Activated CD8-positive, alpha-beta T cell treated with anti-CD3 and anti-CD28 coated beads, Interleukin-2, amount 10 ng/mL, durations not matched to agents 7 days and 5 days (primary cell): Measurements from ENCODE around the gene FABP3. TPM values are rescaled to one million over a fixed set of nuclear protein-coding genes. Genes with fewer than 3 reads are reported as not detected.

Source experiments
- ATAC-seq: fragments of 150-1000 bp; cut with Tn5 transposase; one replicate; pipeline ENCODE4 v1.10.0; 2021; ENCODE audit warnings: moderate library complexity
- CTCF ChIA-PET: fragments of 350-600 bp; sonication (Branson Sonifier 250); formaldehyde crosslinking; loops from one replicate; lab custom pipeline; 2021; ENCODE audit warnings: antibody characterized with exemption; lab: Charles Lee
- POLR2A ChIA-PET: fragments of 350-600 bp; sonication (Branson Sonifier 250); formaldehyde crosslinking; loops from one replicate; lab custom pipeline; 2021; ENCODE audit warnings: antibody characterized with exemption; lab: Charles Lee
- DNase-seq: peaks from one replicate; pipeline ENCODE4 v3.0.0-alpha.2; 2020
- H3K27ac Mint-ChIP-seq: one replicate; pipeline ENCODE4 v1.8.0; 2021; ENCODE audit warnings: mild to moderate bottlenecking, mixed read lengths
- H3K27me3 Mint-ChIP-seq: one replicate; pipeline ENCODE4 v1.8.0; 2021; ENCODE audit warnings: low read depth, mixed read lengths
- H3K36me3 Mint-ChIP-seq: one replicate; pipeline ENCODE4 v1.8.0; 2021; ENCODE audit warnings: low read depth, mixed read lengths
- H3K4me1 Mint-ChIP-seq: one replicate; pipeline ENCODE4 v1.8.0; 2021; ENCODE audit warnings: low read depth, mixed read lengths
- H3K4me3 Mint-ChIP-seq: one replicate; pipeline ENCODE4 v1.8.0; 2021; ENCODE audit warnings: mild to moderate bottlenecking, mixed read lengths
- H3K9me3 Mint-ChIP-seq: one replicate; pipeline ENCODE4 v1.8.0; 2022; ENCODE audit warnings: mixed read lengths; ENCODE audit not compliant: insufficient read depth
- total RNA-seq, 2 experiments: library from RNA; stranded (reverse); gene quantifications; one replicate each; pipeline ENCODE4 v1.2.3, GENCODE V29; 2021

Gene FABP3
- total RNA-seq, 2 experiments from 2014 or later: not detected

DNA sequence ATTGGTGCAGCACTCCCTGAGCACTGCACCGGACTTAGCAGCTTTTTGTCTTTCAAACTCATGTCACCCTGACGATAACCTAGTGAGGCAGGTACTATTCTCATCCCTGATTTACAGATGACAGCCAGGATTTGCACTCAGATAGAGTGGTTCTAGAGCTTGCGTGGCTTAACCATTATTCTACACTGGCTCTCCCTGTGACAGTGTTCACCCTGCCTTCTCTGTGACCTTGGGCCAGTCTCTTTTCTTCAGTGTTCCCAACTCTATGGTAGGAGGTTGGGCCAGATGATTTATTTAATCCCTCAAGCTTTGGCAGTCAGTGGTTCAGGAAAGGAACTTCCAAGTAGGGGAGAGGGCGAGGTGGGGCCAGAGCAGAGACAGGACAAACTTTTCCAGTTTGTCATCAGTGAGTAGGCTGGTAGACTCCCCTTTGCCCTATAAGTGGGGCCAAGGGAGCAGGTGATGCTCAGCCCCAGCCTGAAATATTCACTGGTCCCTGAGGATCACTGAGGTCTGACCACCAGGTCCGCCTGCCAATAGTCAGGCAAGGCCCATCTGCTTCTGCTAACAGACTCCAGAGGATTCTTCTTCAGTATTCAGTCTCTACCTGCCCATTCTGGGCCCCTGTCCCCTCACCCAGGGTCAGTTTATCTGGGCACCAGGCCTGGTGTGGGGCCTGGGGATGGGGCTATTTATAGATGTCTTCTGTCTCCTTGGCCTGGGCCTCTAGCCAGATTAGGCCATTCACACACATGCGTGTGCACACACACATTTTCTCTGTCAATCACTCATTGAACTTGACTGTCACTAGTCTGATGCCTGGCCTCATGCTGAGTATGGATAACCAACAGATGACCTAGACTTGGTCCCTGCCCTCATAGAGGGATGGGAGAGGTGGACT lies 8.8 kb upstream of the FABP3 start:
- DNase-seq (no peak), ATAC-seq (no peak)
- H3K4me1 Mint-ChIP-seq: peaks cover 2% of the 10 kb centered on the region
- no peak overlapping the region for H3K27ac Mint-ChIP-seq
- no peak overlapping the region for H3K4me3 Mint-ChIP-seq
- no peaks in the 10 kb centered on the region for H3K36me3 Mint-ChIP-seq
- CTCF ChIA-PET: interaction anchor here (1.2 kb wide), 1 partner anchor 15 kb away, joined by 4 read pairs; no protein-coding TSS in a partner anchor
- POLR2A ChIA-PET: no interaction called here
- peaks cover 12% of the 10 kb centered on the region for H3K27me3 Mint-ChIP-seq
- H3K9me3 Mint-ChIP-seq: no peaks in the 10 kb centered on the region

DNA sequence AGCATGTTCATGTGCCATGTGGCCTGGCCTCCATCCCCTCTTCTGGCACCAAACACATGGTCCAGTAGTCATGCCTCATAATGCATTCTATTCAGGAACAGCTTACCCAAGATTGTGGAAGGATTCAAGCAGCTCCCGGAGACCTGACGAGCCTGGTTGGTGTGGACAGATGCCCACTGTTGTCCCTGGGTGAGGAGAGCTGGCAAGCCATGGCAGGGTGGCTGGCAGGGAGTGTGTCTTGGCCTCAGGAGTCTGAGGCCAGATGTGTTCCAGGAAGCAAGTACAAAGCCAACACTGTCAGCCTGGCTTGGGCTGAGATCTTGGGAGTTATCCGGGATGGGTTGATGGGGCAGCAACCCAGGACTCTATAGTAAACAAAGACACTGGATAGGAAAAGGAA lies 7.3 kb upstream of the FABP3 start:
- no peaks in the 10 kb centered on the region for H3K36me3 Mint-ChIP-seq
- no peak overlapping the region for H3K27ac Mint-ChIP-seq
- no peak overlapping the region for H3K4me3 Mint-ChIP-seq
- peaks cover 7% of the 10 kb centered on the region for H3K4me1 Mint-ChIP-seq
- peaks cover 12% of the 10 kb centered on the region for H3K27me3 Mint-ChIP-seq
- no peak for ATAC-seq
- H3K9me3 Mint-ChIP-seq: no peaks in the 10 kb centered on the region
- ChIA-PET POLR2A (no interaction called here), CTCF (no interaction called here)
- DNase-seq: no peak

DNA sequence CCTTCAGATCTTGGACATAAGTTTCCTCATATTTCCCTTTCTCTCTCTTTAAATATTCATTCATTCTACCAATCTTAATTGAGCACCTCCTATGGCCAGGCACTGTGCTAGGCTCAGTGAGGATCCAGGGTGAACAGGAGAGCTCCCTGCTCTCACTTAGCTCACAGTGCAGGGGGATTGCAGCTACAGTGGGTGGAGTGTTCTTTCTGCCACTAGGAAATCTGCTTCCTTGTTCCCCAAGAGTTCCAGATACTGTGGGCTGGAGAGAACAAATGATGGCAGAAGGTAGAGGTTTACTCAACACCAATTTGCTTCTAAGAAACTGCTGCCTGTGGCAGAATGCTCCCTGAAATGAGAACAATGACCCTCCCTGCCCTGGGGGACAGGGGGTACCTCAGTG lies 5.1 kb upstream of the FABP3 start:
- POLR2A ChIA-PET: no interaction called here

DNA sequence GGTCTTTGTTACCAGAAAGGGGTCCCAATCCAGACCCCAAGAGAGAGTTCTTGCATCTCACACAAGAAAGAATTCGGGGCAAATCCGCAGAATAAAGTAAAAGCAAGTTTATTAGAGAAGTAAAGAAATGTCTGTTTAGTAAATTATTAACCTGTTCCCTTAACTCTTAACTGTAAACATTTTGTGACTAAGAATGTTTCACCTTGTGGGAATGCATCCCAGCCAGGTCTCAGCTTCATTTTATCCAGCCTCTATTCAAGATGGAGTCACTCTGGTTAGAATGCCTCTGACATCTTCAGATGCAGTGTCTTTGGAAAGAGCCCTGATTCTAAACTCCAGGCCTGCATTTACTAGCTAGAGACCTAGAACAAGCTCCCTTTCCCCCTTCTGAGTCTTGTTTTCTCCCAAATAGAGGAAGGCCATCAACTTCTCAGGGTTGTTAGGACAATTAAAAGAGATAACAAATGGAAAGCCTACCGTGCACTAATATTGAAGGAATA lies 4.5 kb upstream of the FABP3 start:
- Mint-ChIP-seq H3K9me3 (no peaks in the 10 kb centered on the region), H3K36me3 (no peaks in the 10 kb centered on the region), H3K4me1 (peaks cover 19% of the 10 kb centered on the region), H3K27ac (no peak overlapping the region), H3K27me3 (peaks cover 10% of the 10 kb centered on the region), H3K4me3 (no peak overlapping the region)
- DNase-seq (no peak), ATAC-seq (no peak)
- POLR2A ChIA-PET: no interaction called here
- CTCF ChIA-PET: interaction anchor here (1.1 kb wide), 1 partner anchor 17 kb away, joined by 3 read pairs; no protein-coding TSS in a partner anchor

More for the DNA sequence above, 5.1 kb upstream of the FABP3 start:
- no peaks in the 10 kb centered on the region for H3K36me3 Mint-ChIP-seq
- H3K9me3 Mint-ChIP-seq: no peaks in the 10 kb centered on the region
- no peak for ATAC-seq
- peaks cover 15% of the 10 kb centered on the region for H3K4me1 Mint-ChIP-seq
- H3K4me3 Mint-ChIP-seq: no peak overlapping the region
- no peak overlapping the region for H3K27ac Mint-ChIP-seq
- CTCF ChIA-PET: interaction anchor here (1.0 kb wide), 1 partner anchor 16 kb away, joined by 3 read pairs; no protein-coding TSS in a partner anchor
- DNase-seq: no peak
- peaks cover 12% of the 10 kb centered on the region for H3K27me3 Mint-ChIP-seq

DNA sequence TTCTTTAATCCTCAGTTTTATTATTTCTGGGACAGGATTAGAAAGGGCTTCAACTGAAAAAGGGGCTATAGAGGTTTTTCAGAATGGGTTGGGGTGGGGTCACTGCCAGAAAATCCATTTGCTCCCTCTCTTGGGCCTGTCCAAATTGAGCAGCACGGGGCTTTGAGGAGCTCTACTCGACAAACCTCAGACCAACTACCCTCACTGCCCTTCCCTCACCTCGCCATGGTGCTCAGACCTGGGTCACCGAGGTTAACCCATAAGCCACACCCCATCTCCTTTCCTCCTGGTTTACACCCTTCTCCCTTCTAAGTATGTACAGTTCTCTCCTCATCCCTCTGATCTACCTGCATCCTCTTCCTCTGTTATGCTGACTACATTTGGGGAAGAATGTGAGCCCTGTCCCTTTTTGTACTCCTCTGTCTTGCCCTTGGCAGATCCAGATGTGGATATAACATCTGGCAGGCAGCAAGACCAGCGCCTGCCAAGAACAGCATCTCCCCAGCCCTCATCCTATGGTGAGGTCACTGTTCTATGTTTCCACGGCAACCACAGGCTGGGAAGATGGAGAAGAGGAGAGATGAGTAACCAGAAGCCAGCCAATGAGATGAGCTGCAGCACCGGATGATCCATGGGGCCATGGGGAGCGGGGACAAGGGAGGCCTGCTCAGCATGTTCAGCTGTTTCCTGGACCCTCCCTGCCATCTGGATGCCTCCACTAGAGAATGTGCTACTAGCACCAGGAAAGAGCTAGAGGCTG lies 3.7 kb upstream of the FABP3 start:
- Mint-ChIP-seq H3K9me3 (no peaks in the 10 kb centered on the region), H3K27me3 (peaks cover 7% of the 10 kb centered on the region), H3K27ac (no peak overlapping the region), H3K4me3 (no peak overlapping the region), H3K4me1 (peaks cover 20% of the 10 kb centered on the region), H3K36me3 (no peaks in the 10 kb centered on the region)
- ATAC-seq (no peak), DNase-seq (no peak)
- CTCF ChIA-PET: interaction anchor here (1.1 kb wide), 1 partner anchor 18 kb away, joined by 3 read pairs; no protein-coding TSS in a partner anchor
- POLR2A ChIA-PET: no interaction called here

DNA sequence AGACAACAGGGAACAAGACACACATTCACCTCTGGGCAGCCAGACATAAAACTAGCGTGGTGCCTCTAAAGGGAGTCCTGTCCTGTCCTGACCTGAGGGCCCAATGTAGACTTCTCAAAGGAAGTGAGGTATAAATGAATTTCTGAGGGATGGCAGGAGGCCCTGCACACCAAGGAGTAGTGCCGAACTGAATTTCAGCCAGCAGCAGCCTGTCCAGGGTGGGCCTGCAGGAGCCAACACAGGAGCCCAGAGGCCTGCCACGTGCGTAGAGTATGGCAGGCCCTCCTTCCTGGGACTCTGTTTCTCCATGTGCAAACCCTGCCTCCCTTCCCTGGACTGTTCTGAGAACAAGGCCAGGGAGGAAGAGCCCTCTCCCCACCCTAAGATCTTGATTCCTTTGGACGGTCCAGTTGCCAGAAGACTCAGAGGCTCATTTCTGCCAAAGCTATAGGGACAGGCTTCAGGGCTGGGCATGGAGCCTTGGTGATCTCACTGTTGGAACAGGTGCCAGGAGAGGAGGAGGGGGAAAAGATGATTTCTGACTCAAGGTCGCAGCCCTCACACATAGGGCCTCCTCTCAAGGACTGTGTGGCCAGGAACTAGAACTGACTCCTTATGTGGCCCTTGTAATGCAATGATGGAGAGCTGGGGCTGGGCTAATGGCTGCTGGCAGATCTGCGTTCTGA lies 1.8 kb upstream of the FABP3 start:
- Mint-ChIP-seq H3K36me3 (no peaks in the 10 kb centered on the region), H3K4me3 (no peak overlapping the region), H3K4me1 (peaks cover 20% of the 10 kb centered on the region), H3K27me3 (peaks cover 7% of the 10 kb centered on the region), H3K27ac (no peak overlapping the region), H3K9me3 (no peaks in the 10 kb centered on the region)
- ChIA-PET CTCF (interaction anchor here (1.2 to 2.0 kb wide), 3 partner anchors 9 to 174 kb away, joined by 3 to 11 read pairs (median 7); no protein-coding TSS in a partner anchor), POLR2A (no interaction called here)
- ATAC-seq (no peak), DNase-seq (no peak)

DNA sequence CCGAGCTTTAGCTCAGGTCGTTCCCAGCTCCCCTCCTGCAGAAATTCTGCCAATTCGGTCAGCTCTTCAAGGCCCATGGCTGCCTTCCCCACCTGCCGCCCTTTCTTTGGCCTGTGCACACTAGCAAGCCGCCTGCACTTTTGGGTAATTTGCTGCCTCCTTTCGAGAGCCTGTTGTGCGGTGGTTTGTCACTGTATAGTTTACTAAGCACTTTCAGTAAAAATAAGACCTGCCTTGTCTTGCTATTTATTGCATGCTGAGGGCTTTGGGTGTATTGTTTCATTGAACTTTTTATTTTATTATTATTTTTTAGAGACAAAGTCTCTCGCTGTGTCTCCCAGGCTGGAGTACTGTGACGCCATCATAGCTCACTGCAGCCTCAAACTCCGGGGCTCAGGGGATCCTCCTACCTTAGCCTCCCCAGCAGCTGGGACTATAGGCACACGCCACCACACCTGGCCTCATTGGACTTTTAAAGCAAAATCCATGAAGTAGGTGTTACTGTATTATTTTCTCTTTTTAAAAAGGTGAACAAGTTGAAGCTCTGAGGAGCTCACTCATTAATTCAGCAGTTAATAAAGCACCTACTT lies 1.1 kb upstream of the FABP3 start:
- POLR2A ChIA-PET: interaction anchor here (0.7 to 1.1 kb wide), 3 partner anchors 10 to 56 kb away, joined by 3 to 5 read pairs (median 3); no protein-coding TSS in a partner anchor
- Mint-ChIP-seq H3K4me3 (peak overlapping the region; percentile 67), H3K4me1 (peaks cover 20% of the 10 kb centered on the region), H3K27ac (peak overlapping the region; percentile 13), H3K27me3 (peaks cover 7% of the 10 kb centered on the region), H3K36me3 (no peaks in the 10 kb centered on the region), H3K9me3 (no peaks in the 10 kb centered on the region)
- CTCF ChIA-PET: interaction anchor here (0.6 to 2.0 kb wide), 8 partner anchors 10 to 415 kb away, joined by 3 to 17 read pairs (median 6); no protein-coding TSS in a partner anchor
- DNase-seq (no peak), ATAC-seq (no peak)

DNA sequence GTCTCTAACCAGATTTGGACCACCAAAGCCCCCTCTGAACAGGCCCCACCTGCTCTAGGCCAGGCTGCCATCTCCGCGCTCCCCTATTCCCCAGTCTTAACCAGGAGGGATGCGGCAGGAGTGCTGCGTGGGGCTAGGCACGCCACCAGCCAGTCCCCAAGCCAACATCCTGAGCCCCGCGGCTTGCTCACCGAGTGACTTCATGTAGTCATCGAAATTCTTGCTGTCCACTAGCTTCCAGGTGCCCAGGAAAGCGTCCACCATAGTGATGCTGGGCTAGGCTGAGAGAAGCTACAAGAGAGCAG lies 173 bp downstream of the FABP3 start:
- ATAC-seq: no peak

DNA sequence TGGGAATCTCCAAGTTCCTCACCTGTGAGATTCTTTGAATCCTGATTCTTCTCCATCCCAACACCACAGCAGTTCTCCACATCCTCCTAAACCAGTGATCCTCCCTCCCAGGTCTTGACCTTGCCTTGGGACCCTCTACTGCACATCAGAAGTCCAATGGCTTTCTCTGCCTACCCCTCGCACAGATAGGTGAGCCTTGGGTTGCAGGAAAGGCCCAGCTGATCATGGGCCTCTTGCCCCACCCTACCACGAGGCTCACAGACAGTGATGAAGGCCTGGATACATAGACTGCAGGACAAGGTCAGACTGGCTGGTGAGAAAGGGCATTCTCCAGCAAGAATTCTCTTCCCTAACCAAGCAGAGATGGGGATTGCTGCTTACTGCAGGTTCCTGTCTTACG lies 825 bp downstream of the FABP3 start:
- ATAC-seq: no peak
- no peak overlapping the region for H3K27ac Mint-ChIP-seq
- H3K9me3 Mint-ChIP-seq: no peaks in the 10 kb centered on the region
- ChIA-PET POLR2A (interaction anchor here (0.6 kb wide), 1 partner anchor 201 kb away, joined by 3 read pairs; no protein-coding TSS in a partner anchor), CTCF (interaction anchor here (1.0 to 1.5 kb wide), 2 partner anchors 177 to 191 kb away, joined by 3 to 4 read pairs; no protein-coding TSS in a partner anchor)
- peaks cover 2% of the 10 kb centered on the region for H3K27me3 Mint-ChIP-seq
- H3K36me3 Mint-ChIP-seq: no peaks in the 10 kb centered on the region
- H3K4me1 Mint-ChIP-seq: peaks cover 20% of the 10 kb centered on the region
- no peak for DNase-seq
- H3K4me3 Mint-ChIP-seq: no peak overlapping the region

More for the DNA sequence above, 173 bp downstream of the FABP3 start:
- no peaks in the 10 kb centered on the region for H3K9me3 Mint-ChIP-seq
- no peak for DNase-seq
- H3K27me3 Mint-ChIP-seq: peaks cover 4% of the 10 kb centered on the region
- H3K4me1 Mint-ChIP-seq: peaks cover 20% of the 10 kb centered on the region
- H3K4me3 Mint-ChIP-seq: no peak overlapping the region
- no peaks in the 10 kb centered on the region for H3K36me3 Mint-ChIP-seq
- ChIA-PET CTCF (interaction anchor here (1.0 to 1.8 kb wide), 5 partner anchors 22 to 416 kb away, joined by 3 to 17 read pairs (median 4); no protein-coding TSS in a partner anchor), POLR2A (interaction anchor here (0.9 to 1.1 kb wide), 2 partner anchors 27 to 76 kb away, joined by 3 read pairs; partner anchors contain the start of genes SNRNP40 and ZCCHC17)
- H3K27ac Mint-ChIP-seq: no peak overlapping the region

DNA sequence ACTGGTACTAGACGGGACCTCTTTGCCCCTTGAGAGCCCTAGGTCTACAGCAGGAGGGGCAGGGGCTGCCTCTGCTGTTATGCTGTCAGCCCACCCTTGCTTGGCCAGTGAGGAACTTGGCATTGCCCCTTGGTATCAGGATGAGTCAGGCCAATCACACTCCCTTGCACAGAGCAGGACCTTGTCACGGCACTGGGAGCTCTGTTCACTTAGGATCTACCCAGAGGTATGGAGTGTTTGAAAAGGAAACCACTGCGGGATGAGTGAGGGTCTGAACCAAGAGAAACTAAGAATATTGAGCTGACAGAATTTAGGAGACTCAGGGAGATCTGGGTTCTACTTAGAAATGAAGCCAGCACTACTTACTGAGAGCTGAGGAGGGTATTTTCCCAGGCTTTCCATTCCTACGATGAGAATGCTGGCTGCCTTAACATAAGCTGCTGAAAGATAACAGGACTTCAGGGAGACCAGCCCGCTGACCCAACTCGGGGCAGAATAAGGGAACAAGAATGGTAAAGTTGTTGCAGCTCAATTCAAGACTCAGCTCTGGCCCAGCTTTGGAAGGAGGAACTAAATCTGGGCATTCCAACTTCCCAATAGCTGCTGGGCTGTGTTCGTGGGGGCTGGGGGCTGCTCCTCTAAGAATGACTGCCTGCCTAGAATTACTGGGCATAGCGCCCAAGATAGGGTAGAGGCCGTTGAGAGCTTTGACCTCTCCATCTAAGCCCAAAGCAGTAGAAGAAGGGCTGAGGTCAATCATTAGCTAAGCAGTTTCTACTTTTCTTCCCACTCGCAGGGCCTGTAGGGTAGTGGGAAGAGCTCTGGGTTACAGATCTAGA lies 1.5 kb downstream of the FABP3 start:
- DNase-seq: no peak
- Mint-ChIP-seq H3K4me1 (peaks cover 15% of the 10 kb centered on the region), H3K9me3 (no peaks in the 10 kb centered on the region), H3K36me3 (no peaks in the 10 kb centered on the region), H3K27me3 (peaks cover 2% of the 10 kb centered on the region), H3K4me3 (no peak overlapping the region), H3K27ac (no peak overlapping the region)
- ChIA-PET CTCF (interaction anchor here (1.0 to 4.3 kb wide), 3 partner anchors 24 to 192 kb away, joined by 3 to 18 read pairs (median 4); no protein-coding TSS in a partner anchor), POLR2A (interaction anchor here (0.6 kb wide), 1 partner anchor 200 kb away, joined by 3 read pairs; no protein-coding TSS in a partner anchor)
- ATAC-seq: no peak
